Measurements from ENCODE around the gene NCOA7. TPM values are rescaled to one million over a fixed set of nuclear protein-coding genes. Genes with fewer than 3 reads are reported as not detected.

The NCOA7 gene
- total and polyA plus RNA-seq, 2 of the 8 experiments (the other 6 are each of a cell fraction or from before 2014, with no cell fraction given), result 2.6 to 10.7 TPM

- Histone ChIP-seq H3K18ac (ENCODE audit: extremely low read depth, low read length) (no peak overlapping the region), H4K20me1 (replicated peaks in 1 of 2; ENCODE audit: control insufficient read depth in 1 of 2, insufficient read depth in 2 of 2, low read length in 2 of 2) (no peaks in the 10 kb centered on the region), H3K27ac (ENCODE audit: low read depth, low read length) (no peak overlapping the region), H2AFZ (ENCODE audit: low read length) (no peak overlapping the region), H3K4me2 (ENCODE audit: insufficient read depth in 1 of 2, low read depth in 2 of 2, low read length in 2 of 2) (no peak overlapping the region), H4K5ac (ENCODE audit: insufficient read length, low read depth, low read length) (no peak overlapping the region), H4K8ac (ENCODE audit: extremely low read depth, insufficient read depth, low read length) (no peak overlapping the region), H3K4me1 (replicated peaks in 1 of 4; ENCODE audit: control insufficient read depth in 3 of 4, insufficient read depth in 4 of 4, low read length in 3 of 4) (peaks cover 0 to 7% (median 3%) of the 10 kb centered on the region in 4 experiments; a peak in 3 of 7 replicates), H3K4me3 (ENCODE audit: extremely low read depth in 1 of 4, insufficient read depth in 2 of 4, low read depth in 3 of 4, low read length in 4 of 4) (no peak overlapping the region), H3K9ac (replicated peaks in 1 of 4; ENCODE audit: extremely low read depth in 1 of 4, low read depth in 3 of 4, low read length in 3 of 4) (no peak overlapping the region), H3K23me2 (ENCODE audit: low read depth, low read length) (no peaks in the 10 kb centered on the region), H2BK12ac (ENCODE audit: low read depth, low read length) (no peak overlapping the region), H3K36me3 (ENCODE audit: control insufficient read depth in 2 of 4, insufficient read depth in 4 of 4, low read length in 3 of 4) (no peaks in the 10 kb centered on the region), H2BK5ac (ENCODE audit: low read depth, low read length) (no peak overlapping the region), H3K14ac (ENCODE audit: insufficient read length) (no peak overlapping the region), H2BK15ac (ENCODE audit: low read length) (no peak overlapping the region), H4K91ac (replicated peaks; ENCODE audit: insufficient read length, low read length) (no peak overlapping the region), H2BK20ac (ENCODE audit: low read length) (no peak overlapping the region), H3K9me3 (ENCODE audit: insufficient read depth in 2 of 2, low read depth in 1 of 2, low read length in 1 of 2) (no peaks in the 10 kb centered on the region), H3K23ac (ENCODE audit: insufficient read length) (no peak overlapping the region), H3K79me1 (ENCODE audit: low read depth, low read length) (no peaks in the 10 kb centered on the region), H3K27me3 (replicated peaks in 1 of 4; ENCODE audit: control insufficient read depth in 3 of 4, extremely low read depth in 1 of 4, insufficient read depth in 3 of 4, low read length in 3 of 4) (no peaks in the 10 kb centered on the region), H2AK5ac (ENCODE audit: low read depth, low read length) (no peak overlapping the region), H3K4ac (replicated peaks; ENCODE audit: insufficient read length, low read depth, low read length) (no peak overlapping the region), H3K79me2 (ENCODE audit: control insufficient read depth in 1 of 2, insufficient read depth in 2 of 2, low read length in 2 of 2) (no peaks in the 10 kb centered on the region), H2BK120ac (replicated peaks; ENCODE audit: low read depth, low read length) (no peak overlapping the region), H3K56ac (replicated peaks; ENCODE audit: insufficient read length, low read depth, low read length) (no peak overlapping the region)
- FAIRE-seq, result no peak
- ChIA-PET CTCF (ENCODE audit: partially characterized antibody) (interaction anchor here (1.4 to 2.4 kb wide), 4 partner anchors 14 to 82 kb away, joined by 6 to 8 read pairs (median 8); no protein-coding TSS in a partner anchor), POLR2A (ENCODE audit: partially characterized antibody) (no interaction called here)
- no peak for DNase-seq (ENCODE audit: low read depth in 1 of 2, low spot score in 2 of 2)
- TF ChIP-seq, protein P1, sequence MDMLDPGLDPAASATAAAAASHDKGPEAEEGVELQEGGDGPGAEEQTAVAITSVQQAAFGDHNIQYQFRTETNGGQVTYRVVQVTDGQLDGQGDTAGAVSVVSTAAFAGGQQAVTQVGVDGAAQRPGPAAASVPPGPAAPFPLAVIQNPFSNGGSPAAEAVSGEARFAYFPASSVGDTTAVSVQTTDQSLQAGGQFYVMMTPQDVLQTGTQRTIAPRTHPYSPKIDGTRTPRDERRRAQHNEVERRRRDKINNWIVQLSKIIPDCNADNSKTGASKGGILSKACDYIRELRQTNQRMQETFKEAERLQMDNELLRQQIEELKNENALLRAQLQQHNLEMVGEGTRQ (IDR thresholded peaks at IDR 0.05; ENCODE audit: low read length), result no peak
- no peak for TF ChIP-seq TBP (IDR thresholded peaks at IDR 0.05; ENCODE audit: low read depth, low read length)
- TF ChIP-seq CHD2 (IDR thresholded peaks at IDR 0.05; ENCODE audit: low read length), result no peak
- TF ChIP-seq YY1 (IDR thresholded peaks at IDR 0.05; ENCODE audit: low read depth, low read length), result no peak
- TF ChIP-seq SAP30 (IDR thresholded peaks at IDR 0.05; ENCODE audit: insufficient read depth, insufficient replicate concordance, low read length), result no peak
- no peak for TF ChIP-seq CHD1 (IDR thresholded peaks at IDR 0.05; ENCODE audit: low read depth, low read length)
- no peak for TF ChIP-seq GABPA (IDR thresholded peaks at IDR 0.05; ENCODE audit: borderline replicate concordance, insufficient read depth, low read length)
- TF ChIP-seq SP2 (IDR thresholded peaks at IDR 0.05; ENCODE audit: low read length), result no peak
- no peak for TF ChIP-seq RXRA (IDR thresholded peaks at IDR 0.05; ENCODE audit: insufficient read depth, low read depth, low read length)
- TF ChIP-seq FOSL1 (IDR thresholded peaks at IDR 0.05; ENCODE audit: insufficient read depth, low read depth, low read length), result no peak
- TF ChIP-seq SUZ12 (IDR thresholded peaks at IDR 0.05; ENCODE audit: low read length), result no peak
- no peak for TF ChIP-seq BRCA1 (IDR thresholded peaks at IDR 0.05; ENCODE audit: low read depth, low read length)
Observed at GRCh38 chr6:125871365-125871764, 80.6 kb downstream of the NCOA7 start.
